B cell (primary cell): ENCODE measurements around the gene RPS18. TPM values are rescaled to one million over a fixed set of nuclear protein-coding genes. Genes with fewer than 3 reads are reported as not detected.
"Not testable (repeated sequence)": the region's sequence is repeated elsewhere in the genome, so short reads cannot be mapped to it uniquely, and the experiment has no call there.

ENCODE experiments used
- ATAC-seq: fragments of 200-7000 bp; cut with Tn5 transposase; one replicate; pipeline ENCODE4 v1.10.0; 2021; ENCODE audit warnings: low read depth, mild to moderate bottlenecking, moderate number of reproducible peaks, moderate library complexity
- CTCF ChIA-PET: fragments of 350-600 bp; sonication (Branson Sonifier 250); formaldehyde crosslinking; loops from one replicate; lab custom pipeline; 2021; ENCODE audit warnings: antibody characterized with exemption, inconsistent platforms; lab: Charles Lee
- POLR2A ChIA-PET: fragments of 350-600 bp; sonication (Branson Sonifier 250); formaldehyde crosslinking; loops from one replicate; lab custom pipeline; 2021; ENCODE audit warnings: antibody characterized with exemption; lab: Charles Lee
- DNase-seq: peaks from one replicate; pipeline ENCODE4 v3.0.0; 2013
- H2AFZ ChIP-seq: 2 replicates; pipeline ENCODE4 v1.6.1; 2012; ENCODE audit warnings: mild to moderate bottlenecking, low read depth, low read length; ENCODE audit not compliant: insufficient read depth, poor library complexity, severe bottlenecking
- H3K27ac ChIP-seq, 2 donors: 1 replicate in 1 of 2; 2 replicates in 1 of 2; pipeline ENCODE4 v1.5.1; 2012 to 2013; ENCODE audit warnings: low read length in 2 of 2, mild to moderate bottlenecking in 2 of 2, moderate library complexity in 1 of 2
- H3K27me3 ChIP-seq, 4 experiments: fragments of 200-600 bp in 1 of 4; sonication (generic) in 1 of 4; replicated peaks in 1 of 4; 1 replicate in 2 of 4; 2 replicates in 2 of 4; pipeline versions ENCODE4 v1.6.1 to v1.7.0; 2013 to 2016; ENCODE audit warnings: low read length in 3 of 4, mild to moderate bottlenecking in 2 of 4, mixed read lengths in 1 of 4, moderate library complexity in 1 of 4; ENCODE audit not compliant: insufficient read depth in 4 of 4, control insufficient read depth in 3 of 4; ENCODE audit errors: control extremely low read depth in 1 of 4
- H3K36me3 ChIP-seq, 2 experiments: replicated peaks in 1 of 2; 1 replicate in 1 of 2; 2 replicates in 1 of 2; pipeline versions ENCODE4 v1.6.1 to v1.7.1; 2013; ENCODE audit warnings: low read length in 1 of 2; ENCODE audit not compliant: insufficient read depth in 2 of 2, control insufficient read depth in 1 of 2; ENCODE audit errors: control extremely low read depth in 1 of 2, extremely low read depth in 1 of 2
- H3K4me1 ChIP-seq, 2 donors: fragments of 200-600 bp in 1 of 2; sonication (generic) in 1 of 2; 1 replicate in 1 of 2; 2 replicates in 1 of 2; pipeline versions ENCODE4 v1.5.1 to v1.6.1; 2013 to 2017; ENCODE audit warnings: low read length in 2 of 2; ENCODE audit not compliant: control insufficient read depth in 2 of 2, insufficient read depth in 2 of 2
- H3K4me2 ChIP-seq: replicated peaks from 2 replicates; pipeline ENCODE3; 2012; ENCODE audit warnings: mild to moderate bottlenecking, low read depth, low read length; ENCODE audit not compliant: poor library complexity, severe bottlenecking
- H3K4me3 ChIP-seq, 5 experiments: fragments of 200-600 bp in 1 of 5; sonication (generic) in 1 of 5; 1 replicate in 3 of 5; 2 replicates in 2 of 5; pipeline versions ENCODE4 v1.5.1 to v1.7.0; 2011 to 2016; ENCODE audit warnings: low read length in 4 of 5, mild to moderate bottlenecking in 4 of 5, low read depth in 2 of 5, control low read depth in 1 of 5, moderate library complexity in 1 of 5; ENCODE audit not compliant: insufficient read depth in 1 of 5; ENCODE audit errors: control extremely low read depth in 1 of 5, extremely low read depth in 1 of 5
- H3K79me2 ChIP-seq: fragments of 200-600 bp; sonication (generic); one replicate; pipeline ENCODE4 v1.6.0; 2016; ENCODE audit warnings: low read length; ENCODE audit not compliant: control insufficient read depth, insufficient read depth
- H3K9ac ChIP-seq: fragments of 200-600 bp; sonication (generic); 2 replicates; pipeline ENCODE4 v1.6.1; 2017; ENCODE audit warnings: mild to moderate bottlenecking, low read length, moderate library complexity
- H3K9me3 ChIP-seq, 3 donors: one replicate each; pipeline versions ENCODE4 v1.6.1 to v1.7.1; 2013; ENCODE audit warnings: low read length in 2 of 3; ENCODE audit not compliant: control insufficient read depth in 2 of 3, insufficient read depth in 1 of 3; ENCODE audit errors: control extremely low read depth in 1 of 3
- H4K20me1 ChIP-seq: 2 replicates; pipeline ENCODE4 v1.6.0; 2012; ENCODE audit warnings: mild to moderate bottlenecking, low read length; ENCODE audit not compliant: insufficient read depth, control insufficient read depth, poor library complexity, severe bottlenecking
- H3K27ac Mint-ChIP-seq: one replicate; pipeline ENCODE4 v1.8.0; 2021; ENCODE audit warnings: mixed read lengths
- H3K27me3 Mint-ChIP-seq: one replicate; pipeline ENCODE4 v1.8.0; 2021; ENCODE audit warnings: mixed read lengths
- H3K4me1 Mint-ChIP-seq: one replicate; pipeline ENCODE4 v1.8.0; 2021; ENCODE audit warnings: mixed read lengths
- H3K4me3 Mint-ChIP-seq: one replicate; pipeline ENCODE4 v1.8.0; 2021; ENCODE audit warnings: mixed read lengths
- H3K9me3 Mint-ChIP-seq: one replicate; pipeline ENCODE4 v1.8.0; 2022; ENCODE audit warnings: mixed read lengths; ENCODE audit not compliant: insufficient read depth
- CTCF ChIP-seq: fragments of 200-600 bp; IDR thresholded peaks from one replicate; pipeline ENCODE4 v1.8.0; 2022; ENCODE audit warnings: antibody characterized with exemption, mild to moderate bottlenecking
- EZH2 ChIP-seq: IDR thresholded peaks from 2 replicates; pipeline ENCODE4 v1.6.1; 2012; ENCODE audit warnings: borderline replicate concordance, low read depth, mild to moderate bottlenecking, moderate library complexity, low read length; ENCODE audit not compliant: insufficient read depth, poor library complexity, severe bottlenecking
- WGBS: methylation state at CpG from one replicate; pipeline ENCODE4 v1.1.5; 2013; ENCODE audit warnings: missing lambda C conversion rate; ENCODE audit not compliant: insufficient coverage; 5-methylcytosine and 5-hydroxymethylcytosine counted together
- intact Hi-C: fragments of 100-400 bp; cut with micrococcal nuclease; formaldehyde crosslinking; loops from one replicate; pipeline ENCODE4 v1.10.0; 2022
- polyA plus RNA-seq: library from polyadenylated mRNA; depleted of rRNA; stranded (reverse); fragments of >200 nt; gene quantifications from 2 replicates; pipeline ENCODE4 v1.2.3, GENCODE V29; 2012
- total RNA-seq, 2 donors: library from RNA; stranded (reverse); fragments of 120-200 nt in 1 of 2; gene quantifications; 1 replicate in 1 of 2; 2 replicates in 1 of 2; pipeline versions ENCODE4 v1.2.3 to v1.2.4, GENCODE V29; 2013 to 2022

RPS18 gene
- total and polyA plus RNA-seq, 2 donors (not counting 1 experiment from before 2014, with no cell fraction given): 3,830 to 5,829 TPM

DNA sequence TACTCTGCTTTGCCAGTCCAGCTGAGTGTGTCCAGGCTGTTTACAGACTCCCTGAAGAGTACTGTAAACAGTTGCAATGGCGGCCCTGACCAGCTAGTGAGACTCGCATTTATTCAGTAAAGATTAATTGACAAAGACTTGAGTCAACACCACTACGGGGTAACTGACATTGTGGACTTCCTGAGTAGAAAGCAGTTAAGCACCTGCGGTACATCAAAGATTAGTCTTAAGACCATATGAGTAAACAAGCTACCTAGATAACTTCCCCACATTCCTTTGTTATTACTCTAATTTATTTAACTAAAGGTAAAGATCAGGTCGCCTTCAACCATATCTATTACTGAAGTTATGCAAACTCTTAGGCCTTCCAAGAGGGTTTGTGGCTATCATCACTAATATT lies 12.8 kb upstream of the RPS18 start:
- Histone ChIP-seq H3K4me3 (no peak overlapping the region), H3K36me3 (peaks cover 12 to 39% of the 10 kb centered on the region in 2 experiments), H3K79me2 (no peaks in the 10 kb centered on the region), H4K20me1 (no peaks in the 10 kb centered on the region), H3K9me3 (no peaks in the 10 kb centered on the region), H3K4me2 (no peak overlapping the region), H3K4me1 (no peaks in the 10 kb centered on the region), H3K9ac (no peak overlapping the region), H2AFZ (no peak overlapping the region), H3K27ac (no peak overlapping the region), H3K27me3 (no peaks in the 10 kb centered on the region)
- TF ChIP-seq EZH2: no peak
- TF ChIP-seq CTCF: no peak
- Mint-ChIP-seq H3K4me3 (no peak overlapping the region), H3K9me3 (no peaks in the 10 kb centered on the region), H3K4me1 (no peaks in the 10 kb centered on the region), H3K27ac (no peak overlapping the region), H3K27me3 (no peaks in the 10 kb centered on the region)
- DNase-seq (no peak), ATAC-seq (no peak)
- WGBS: 100% methylated on average over 3 of the region's 5 CpGs
- intact Hi-C loops: no loop called here
- CTCF ChIA-PET: interaction anchor here (2.1 kb wide), 1 partner anchor 11 kb away, joined by 5 read pairs; no protein-coding TSS in a partner anchor
- POLR2A ChIA-PET: interaction anchor here (2.5 kb wide), 1 partner anchor 12 kb away, joined by 17 read pairs; the partner anchor contains the start of genes RPS18 and VPS52

GRCh38 chr6:33262490-33262889 lies 9.4 kb upstream of the RPS18 start:
- no CpG with 5 or more reads among the region's 3 CpGs for WGBS
- H3K4me3 Mint-ChIP-seq, H3K4me1 Mint-ChIP-seq, H3K27ac Mint-ChIP-seq, POLR2A ChIA-PET, H3K27ac ChIP-seq, H3K9me3 ChIP-seq, DNase-seq, H4K20me1 ChIP-seq, H3K79me2 ChIP-seq, H2AFZ ChIP-seq, H3K27me3 ChIP-seq, H3K4me2 ChIP-seq, H3K4me1 ChIP-seq, H3K9ac ChIP-seq, H3K27me3 Mint-ChIP-seq, ATAC-seq, intact Hi-C loops, H3K9me3 Mint-ChIP-seq, H3K4me3 ChIP-seq: not testable (repeated sequence)
- CTCF ChIA-PET: interaction anchor here (1.5 kb wide), 1 partner anchor 14 kb away, joined by 6 read pairs; no protein-coding TSS in a partner anchor
- H3K36me3 ChIP-seq: peaks cover 29 to 70% of the 10 kb centered on the region in 2 experiments
